Glutamatergic neuron (in vitro differentiated cells): ENCODE results near the gene USP15. TPM values are rescaled to one million over a fixed set of nuclear protein-coding genes. Genes with fewer than 3 reads are reported as not detected.

Experiments
- DNase-seq: peaks from one replicate; pipeline ENCODE4 v3.0.0; 2022
- H3K27ac Mint-ChIP-seq: one replicate; pipeline ENCODE4 v1.8.0; 2020; ENCODE audit warnings: mild to moderate bottlenecking, mixed read lengths, inconsistent platforms; ENCODE audit not compliant: unreplicated experiment
- H3K27me3 Mint-ChIP-seq: one replicate; pipeline ENCODE4 v1.8.0; 2020; ENCODE audit warnings: mild to moderate bottlenecking, moderate library complexity, mixed read lengths, inconsistent platforms; ENCODE audit not compliant: unreplicated experiment
- H3K36me3 Mint-ChIP-seq: one replicate; pipeline ENCODE4 v1.8.0; 2020; ENCODE audit warnings: mild to moderate bottlenecking, mixed read lengths, inconsistent platforms; ENCODE audit not compliant: unreplicated experiment
- H3K4me1 Mint-ChIP-seq: one replicate; pipeline ENCODE4 v1.8.0; 2020; ENCODE audit warnings: mild to moderate bottlenecking, low read depth, mixed read lengths, inconsistent platforms; ENCODE audit not compliant: unreplicated experiment
- H3K4me3 Mint-ChIP-seq: one replicate; pipeline ENCODE4 v1.8.0; 2020; ENCODE audit warnings: mild to moderate bottlenecking, mixed read lengths, inconsistent platforms; ENCODE audit not compliant: unreplicated experiment
- H3K9me3 Mint-ChIP-seq: one replicate; pipeline ENCODE4 v1.8.0; 2020; ENCODE audit warnings: mild to moderate bottlenecking, moderate library complexity, mixed read lengths, inconsistent platforms; ENCODE audit not compliant: unreplicated experiment
- CTCF ChIP-seq: fragments of 200-600 bp; sonication (generic); IDR thresholded peaks from one replicate; pipeline ENCODE4 v1.5.0; 2021; ENCODE audit not compliant: partially characterized antibody, unreplicated experiment
- total RNA-seq: library from RNA; stranded (reverse); fragmentation: NEBNext Ultra II Directional; extraction: Animal tissue kit (Norgen Biotek cat#: 25700); gene quantifications from one replicate; pipeline ENCODE4 v1.2.1, GENCODE V29; 2021; ENCODE audit not compliant: unreplicated experiment

The USP15 gene
- total RNA-seq, 1 donor from 2014 or later, result 74.4 TPM

DNA sequence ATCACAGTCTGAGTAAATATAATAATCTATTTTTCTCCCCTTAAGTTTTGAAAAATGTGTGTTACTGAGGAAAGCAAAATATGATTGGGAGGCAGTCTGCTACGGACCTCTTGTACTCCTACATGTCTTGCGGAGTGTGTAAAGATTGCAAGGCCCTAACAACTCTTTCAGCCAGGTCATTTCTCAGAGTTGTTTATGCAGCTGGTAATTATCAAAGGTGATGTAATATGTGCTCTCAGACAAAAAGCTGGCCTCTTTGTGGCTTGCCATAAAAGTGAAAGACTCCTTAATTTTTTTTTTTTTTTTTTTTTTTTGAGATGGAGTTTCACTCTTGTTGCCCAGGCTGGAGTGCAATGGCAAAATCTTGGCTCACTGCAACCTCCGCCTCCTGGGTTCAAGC lies 165.9 kb downstream of the USP15 start:
- no peak overlapping the region for H3K27ac Mint-ChIP-seq
- H3K4me1 Mint-ChIP-seq, result no peaks in the 10 kb centered on the region
- no peaks in the 10 kb centered on the region for H3K36me3 Mint-ChIP-seq
- peaks cover 3% of the 10 kb centered on the region for H3K9me3 Mint-ChIP-seq
- TF ChIP-seq CTCF, result no peak
- no peak for DNase-seq
- no peaks in the 10 kb centered on the region for H3K27me3 Mint-ChIP-seq
- no peak overlapping the region for H3K4me3 Mint-ChIP-seq

- Mint-ChIP-seq H3K27me3 (no peaks in the 10 kb centered on the region), H3K9me3 (peaks cover 3% of the 10 kb centered on the region), H3K36me3 (no peaks in the 10 kb centered on the region), H3K4me1 (no peaks in the 10 kb centered on the region), H3K4me3 (no peak overlapping the region), H3K27ac (no peak overlapping the region)
- no peak for DNase-seq
- no peak for TF ChIP-seq CTCF
Observed at GRCh38 chr12:62429457-62429856, 169.3 kb downstream of the USP15 start.

DNA sequence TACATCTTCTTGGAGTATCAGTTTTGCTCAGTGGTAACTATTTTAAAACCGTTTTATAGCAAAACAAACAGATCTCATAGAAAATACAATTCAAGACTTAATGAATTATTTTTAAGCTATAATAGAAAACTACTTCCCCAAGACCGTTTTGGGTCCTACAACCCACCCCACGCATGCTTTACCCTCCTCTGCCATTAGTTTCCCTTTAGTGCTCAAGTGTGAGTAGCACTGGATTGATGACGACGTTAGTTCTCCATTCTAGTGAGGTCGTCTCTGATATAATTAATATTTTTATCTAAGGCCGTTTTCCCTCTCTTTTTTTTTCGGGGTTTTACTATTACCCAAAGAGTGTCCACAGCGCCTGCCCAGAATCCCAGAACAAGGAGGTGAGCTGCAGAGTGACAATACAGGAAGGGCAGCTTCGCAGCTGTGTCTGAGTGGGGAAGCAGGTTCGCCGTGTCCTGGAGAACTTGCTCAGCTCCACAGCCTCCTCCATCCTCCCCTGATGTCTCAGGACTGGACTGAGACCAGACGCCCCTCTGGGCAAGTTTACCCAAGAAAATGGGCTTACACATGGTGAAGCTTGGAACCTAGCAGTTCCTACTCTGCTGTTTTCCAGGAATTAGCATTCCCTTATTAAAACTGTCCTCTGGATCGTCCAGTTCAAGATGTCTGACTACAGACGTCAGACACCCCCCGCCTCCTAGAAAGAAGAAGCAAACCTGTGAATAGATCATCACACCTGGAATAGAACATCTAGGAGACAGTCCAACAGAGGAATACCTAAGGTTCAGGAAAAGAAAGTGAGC lies 174.5 kb downstream of the USP15 start:
- Mint-ChIP-seq H3K4me3 (peak overlapping the region; percentile 62), H3K27me3 (peaks cover 6% of the 10 kb centered on the region), H3K4me1 (no peaks in the 10 kb centered on the region), H3K27ac (no peak overlapping the region), H3K9me3 (no peaks in the 10 kb centered on the region), H3K36me3 (no peaks in the 10 kb centered on the region)
- no peak for TF ChIP-seq CTCF
- DNase-seq, result no peak

GRCh38 chr12:62435303-62436163 lies 175.3 kb downstream of the USP15 start:
- no peaks in the 10 kb centered on the region for H3K36me3 Mint-ChIP-seq
- peak; percentile 2 for TF ChIP-seq CTCF
- DNase-seq, result peak; percentile 52
- H3K27me3 Mint-ChIP-seq, result peaks cover 6% of the 10 kb centered on the region
- peak overlapping the region; percentile 62 for H3K4me3 Mint-ChIP-seq
- no peak overlapping the region for H3K27ac Mint-ChIP-seq
- H3K4me1 Mint-ChIP-seq, result no peaks in the 10 kb centered on the region
- H3K9me3 Mint-ChIP-seq, result no peaks in the 10 kb centered on the region

GRCh38 chr12:62436164-62436503 lies 175.9 kb downstream of the USP15 start:
- no peaks in the 10 kb centered on the region for H3K4me1 Mint-ChIP-seq
- no peak overlapping the region for H3K27ac Mint-ChIP-seq
- DNase-seq, result no peak
- peak overlapping the region; percentile 62 for H3K4me3 Mint-ChIP-seq
- H3K9me3 Mint-ChIP-seq, result peaks cover 1% of the 10 kb centered on the region
- TF ChIP-seq CTCF, result no peak
- H3K27me3 Mint-ChIP-seq, result peaks cover 6% of the 10 kb centered on the region
- no peaks in the 10 kb centered on the region for H3K36me3 Mint-ChIP-seq
